ENCODE results near the gene ZNF408.

ZNF408 gene

DNA sequence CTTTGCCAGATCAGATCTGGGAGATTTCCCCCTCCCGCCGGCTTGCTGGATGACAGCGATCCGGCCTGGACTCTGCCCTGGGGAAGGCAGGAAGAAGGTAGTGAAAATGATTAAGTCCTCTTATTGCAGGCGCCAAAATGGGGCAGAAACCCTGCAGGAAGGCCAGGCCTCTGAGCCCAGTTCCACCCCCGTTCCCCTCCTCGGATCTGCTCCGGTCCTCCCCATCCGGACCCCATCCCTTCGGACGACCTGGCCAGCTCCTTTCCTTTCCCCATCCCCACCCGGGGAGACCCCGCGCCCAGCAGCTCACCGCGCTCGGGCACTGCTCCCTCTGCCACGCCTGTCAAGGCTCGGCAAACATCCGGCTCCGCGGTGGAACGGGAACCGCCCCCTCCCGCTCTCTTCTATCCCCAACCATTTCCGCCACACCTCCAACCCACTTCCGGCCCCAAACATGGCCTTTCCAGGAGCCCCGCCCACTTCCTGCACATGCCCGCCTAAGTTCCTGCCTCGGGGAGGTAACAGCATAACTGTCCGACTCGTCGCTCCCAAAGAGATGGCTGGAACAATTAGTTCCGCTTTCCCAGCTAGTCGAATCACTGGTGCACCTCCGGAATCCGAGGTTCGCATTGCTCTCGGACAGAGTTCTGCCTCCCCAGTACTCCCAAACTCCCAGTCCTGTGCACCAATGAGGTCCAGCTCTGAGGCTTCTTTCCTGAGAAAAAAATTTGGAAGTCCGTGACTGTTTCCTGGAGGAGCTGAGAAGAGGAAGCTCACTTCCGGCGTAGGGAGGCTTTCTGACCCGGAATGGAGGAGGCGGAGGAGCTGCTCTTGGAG is at the start of gene ZNF408, which contains the start of gene ARHGAP1:
Gene ZNF408 (plus strand): TSS at position 791 of the 837 bp plus-strand sequence. CDS start 17 bp downstream, at position 808.
Gene ARHGAP1 (minus strand): TSS at position 379 of the 837 bp plus-strand sequence. CDS start 4,512 bp downstream, outside the sequence.
- Histone ChIP-seq H3F3A (ENCODE audit: insufficient read depth) (no peaks in the 10 kb centered on the region), H3K9ac (ENCODE audit: low read length) (peak within 1 kb of the TSS; percentile 99), H3K9me2 (replicated peaks; ENCODE audit: insufficient read depth, low read length) (no peaks in the 10 kb centered on the region), H3K4me3 (ENCODE audit: insufficient read depth, low read length, poor library complexity, severe bottlenecking) (peak within 1 kb of the TSS; percentile 99), H3K4me2 (ENCODE audit: low read depth, low read length, poor library complexity, severe bottlenecking) (peak within 1 kb of the TSS; percentile 93), H3K36me3 (ENCODE audit: low read length) (no peaks in the 10 kb centered on the region), H2AFZ (ENCODE audit: low read depth, low read length, severe bottlenecking) (peak within 1 kb of the TSS; percentile 100), H3K27ac (ENCODE audit: low read depth, low read length) (peak within 1 kb of the TSS; percentile 78), H3K9me3 (ENCODE audit: insufficient read depth, low read length) (no peaks in the 10 kb centered on the region), H4K20me1 (ENCODE audit: low read depth, low read length) (no peaks in the 10 kb centered on the region), H3K27me3 (ENCODE audit: low read length) (no peaks in the 10 kb centered on the region), H3K79me2 (ENCODE audit: insufficient read depth, low read length) (peaks cover 38% of the 10 kb centered on the region)
- TF ChIP-seq EZH2phosphoT487 (conservative IDR thresholded peaks at IDR 0.05; ENCODE audit: low read length), result no peak
- TF ChIP-seq, protein P1, sequence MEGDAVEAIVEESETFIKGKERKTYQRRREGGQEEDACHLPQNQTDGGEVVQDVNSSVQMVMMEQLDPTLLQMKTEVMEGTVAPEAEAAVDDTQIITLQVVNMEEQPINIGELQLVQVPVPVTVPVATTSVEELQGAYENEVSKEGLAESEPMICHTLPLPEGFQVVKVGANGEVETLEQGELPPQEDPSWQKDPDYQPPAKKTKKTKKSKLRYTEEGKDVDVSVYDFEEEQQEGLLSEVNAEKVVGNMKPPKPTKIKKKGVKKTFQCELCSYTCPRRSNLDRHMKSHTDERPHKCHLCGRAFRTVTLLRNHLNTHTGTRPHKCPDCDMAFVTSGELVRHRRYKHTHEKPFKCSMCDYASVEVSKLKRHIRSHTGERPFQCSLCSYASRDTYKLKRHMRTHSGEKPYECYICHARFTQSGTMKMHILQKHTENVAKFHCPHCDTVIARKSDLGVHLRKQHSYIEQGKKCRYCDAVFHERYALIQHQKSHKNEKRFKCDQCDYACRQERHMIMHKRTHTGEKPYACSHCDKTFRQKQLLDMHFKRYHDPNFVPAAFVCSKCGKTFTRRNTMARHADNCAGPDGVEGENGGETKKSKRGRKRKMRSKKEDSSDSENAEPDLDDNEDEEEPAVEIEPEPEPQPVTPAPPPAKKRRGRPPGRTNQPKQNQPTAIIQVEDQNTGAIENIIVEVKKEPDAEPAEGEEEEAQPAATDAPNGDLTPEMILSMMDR (IDR thresholded peaks at IDR 0.05; ENCODE audit: insufficient read depth, low read length, poor library complexity, severe bottlenecking), result no peak

DNA sequence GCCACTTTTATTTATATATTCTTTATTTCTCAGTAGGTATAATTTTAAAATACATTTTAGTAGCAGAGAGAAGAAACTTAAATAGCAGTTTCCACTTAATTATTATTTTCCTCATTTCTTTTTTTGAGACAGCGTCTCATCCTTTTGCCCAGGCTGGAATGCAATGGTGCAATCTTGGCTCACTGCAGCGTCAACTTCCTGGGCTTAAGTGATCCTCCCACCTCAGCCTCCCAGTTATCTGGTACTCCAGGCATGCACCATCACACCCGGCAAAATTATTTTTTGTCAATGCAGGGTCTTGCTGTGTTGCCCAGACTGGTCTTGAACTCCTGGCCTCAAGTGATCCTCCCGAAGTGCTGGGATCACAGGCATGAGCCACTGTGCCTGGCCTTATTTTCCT is 45.2 kb upstream of the ZNF408 start:
- Histone ChIP-seq H4K20me1 (ENCODE audit: low read depth, low read length) (no peaks in the 10 kb centered on the region), H3K27me3 (ENCODE audit: low read length) (no peaks in the 10 kb centered on the region), H3K9me2 (replicated peaks; ENCODE audit: insufficient read depth, low read length) (no peaks in the 10 kb centered on the region), H3F3A (ENCODE audit: insufficient read depth) (no peaks in the 10 kb centered on the region), H3K9ac (ENCODE audit: low read length) (no peak overlapping the region), H2AFZ (ENCODE audit: low read depth, low read length, severe bottlenecking) (no peak overlapping the region), H3K4me2 (ENCODE audit: low read depth, low read length, poor library complexity, severe bottlenecking) (no peak overlapping the region), H3K36me3 (ENCODE audit: low read length) (peaks cover 8% of the 10 kb centered on the region), H3K27ac (ENCODE audit: low read depth, low read length) (no peak overlapping the region), H3K79me2 (ENCODE audit: insufficient read depth, low read length) (no peaks in the 10 kb centered on the region), H3K9me3 (ENCODE audit: insufficient read depth, low read length) (no peaks in the 10 kb centered on the region), H3K4me3 (ENCODE audit: insufficient read depth, low read length, poor library complexity, severe bottlenecking) (no peak overlapping the region)
- no peak for TF ChIP-seq EZH2phosphoT487 (conservative IDR thresholded peaks at IDR 0.05; ENCODE audit: low read length)
- TF ChIP-seq, protein P1 (IDR thresholded peaks at IDR 0.05; ENCODE audit: insufficient read depth, low read length, poor library complexity, severe bottlenecking), result no peak

DNA sequence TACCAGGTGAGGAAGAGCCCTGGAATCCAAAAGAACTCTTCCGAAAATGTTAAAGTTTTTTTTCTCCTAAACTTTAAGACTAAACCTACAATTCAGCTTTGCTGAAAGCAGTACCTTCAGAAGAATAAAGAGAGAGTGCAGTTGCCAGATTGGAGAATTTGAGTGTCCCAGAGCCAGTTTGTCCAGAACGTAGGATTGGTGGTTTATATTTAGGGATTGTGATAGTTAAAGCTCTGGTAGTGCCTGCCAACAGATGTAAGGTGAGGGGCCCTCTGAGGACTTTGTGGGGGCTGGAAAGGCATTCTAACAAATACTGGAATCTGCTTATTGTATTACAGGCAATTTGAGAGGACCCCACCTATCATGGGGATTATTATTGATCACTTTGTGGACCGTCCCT is 43.6 kb upstream of the ZNF408 start:
- Histone ChIP-seq H3K9me2 (replicated peaks; ENCODE audit: insufficient read depth, low read length) (no peaks in the 10 kb centered on the region), H3K4me2 (ENCODE audit: low read depth, low read length, poor library complexity, severe bottlenecking) (no peak overlapping the region)
- TF ChIP-seq, protein P1 (IDR thresholded peaks at IDR 0.05; ENCODE audit: insufficient read depth, low read length, poor library complexity, severe bottlenecking), result no peak
- TF ChIP-seq EZH2phosphoT487 (conservative IDR thresholded peaks at IDR 0.05; ENCODE audit: low read length), result no peak

More for the DNA sequence above, 43.6 kb upstream of the ZNF408 start:
- Histone ChIP-seq H3K9me3 (ENCODE audit: insufficient read depth, low read length) (no peaks in the 10 kb centered on the region), H3K79me2 (ENCODE audit: insufficient read depth, low read length) (no peaks in the 10 kb centered on the region), H4K20me1 (ENCODE audit: low read depth, low read length) (no peaks in the 10 kb centered on the region), H3K9ac (ENCODE audit: low read length) (no peak overlapping the region), H3K27ac (ENCODE audit: low read depth, low read length) (no peak overlapping the region), H3K4me3 (ENCODE audit: insufficient read depth, low read length, poor library complexity, severe bottlenecking) (no peak overlapping the region), H2AFZ (ENCODE audit: low read depth, low read length, severe bottlenecking) (no peak overlapping the region), H3K27me3 (ENCODE audit: low read length) (no peaks in the 10 kb centered on the region), H3F3A (ENCODE audit: insufficient read depth) (no peaks in the 10 kb centered on the region), H3K36me3 (ENCODE audit: low read length) (peaks cover 8% of the 10 kb centered on the region)

Data from SU-DHL-6 (cell line).